ENCODE measurements around the gene DIRAS3.

DNA sequence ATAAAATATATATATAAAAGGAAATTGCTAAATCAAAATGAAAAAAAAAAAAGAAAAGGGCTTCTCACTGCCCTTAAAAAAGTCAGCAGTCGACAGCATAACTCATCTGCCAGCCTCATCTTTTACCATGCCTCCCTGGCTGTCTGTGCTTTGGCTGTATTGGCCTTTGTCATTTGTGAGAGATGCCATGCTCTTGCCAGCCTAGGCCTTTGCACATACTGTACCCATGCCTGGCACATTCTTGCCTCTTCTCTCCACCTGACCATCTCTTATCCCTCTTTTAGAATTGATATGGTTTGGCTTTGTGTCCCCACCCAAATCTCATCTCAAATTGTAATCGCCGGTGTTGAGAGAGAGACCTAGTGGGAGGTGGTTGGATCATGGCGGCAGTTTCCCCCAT lies 37.1 kb downstream of the DIRAS3 start:
- TF ChIP-seq, protein P1, sequence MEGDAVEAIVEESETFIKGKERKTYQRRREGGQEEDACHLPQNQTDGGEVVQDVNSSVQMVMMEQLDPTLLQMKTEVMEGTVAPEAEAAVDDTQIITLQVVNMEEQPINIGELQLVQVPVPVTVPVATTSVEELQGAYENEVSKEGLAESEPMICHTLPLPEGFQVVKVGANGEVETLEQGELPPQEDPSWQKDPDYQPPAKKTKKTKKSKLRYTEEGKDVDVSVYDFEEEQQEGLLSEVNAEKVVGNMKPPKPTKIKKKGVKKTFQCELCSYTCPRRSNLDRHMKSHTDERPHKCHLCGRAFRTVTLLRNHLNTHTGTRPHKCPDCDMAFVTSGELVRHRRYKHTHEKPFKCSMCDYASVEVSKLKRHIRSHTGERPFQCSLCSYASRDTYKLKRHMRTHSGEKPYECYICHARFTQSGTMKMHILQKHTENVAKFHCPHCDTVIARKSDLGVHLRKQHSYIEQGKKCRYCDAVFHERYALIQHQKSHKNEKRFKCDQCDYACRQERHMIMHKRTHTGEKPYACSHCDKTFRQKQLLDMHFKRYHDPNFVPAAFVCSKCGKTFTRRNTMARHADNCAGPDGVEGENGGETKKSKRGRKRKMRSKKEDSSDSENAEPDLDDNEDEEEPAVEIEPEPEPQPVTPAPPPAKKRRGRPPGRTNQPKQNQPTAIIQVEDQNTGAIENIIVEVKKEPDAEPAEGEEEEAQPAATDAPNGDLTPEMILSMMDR (IDR thresholded peaks at IDR 0.05; ENCODE audit: low read length): no peak
- no peak for TF ChIP-seq EZH2 (IDR thresholded peaks at IDR 0.05; ENCODE audit: borderline replicate concordance, low read length)

Data from OCI-LY1 (cell line).